LNCAP (cell line): ENCODE measurements around the gene HS2ST1.

Source experiments
- TF ChIP-seq, protein P1 (sequence below): fragments of 450-650 bp; IDR thresholded peaks from 2 replicates; pipeline ENCODE4 v1.5.1; 2017; ENCODE audit warnings: mild to moderate bottlenecking

HS2ST1 gene

DNA sequence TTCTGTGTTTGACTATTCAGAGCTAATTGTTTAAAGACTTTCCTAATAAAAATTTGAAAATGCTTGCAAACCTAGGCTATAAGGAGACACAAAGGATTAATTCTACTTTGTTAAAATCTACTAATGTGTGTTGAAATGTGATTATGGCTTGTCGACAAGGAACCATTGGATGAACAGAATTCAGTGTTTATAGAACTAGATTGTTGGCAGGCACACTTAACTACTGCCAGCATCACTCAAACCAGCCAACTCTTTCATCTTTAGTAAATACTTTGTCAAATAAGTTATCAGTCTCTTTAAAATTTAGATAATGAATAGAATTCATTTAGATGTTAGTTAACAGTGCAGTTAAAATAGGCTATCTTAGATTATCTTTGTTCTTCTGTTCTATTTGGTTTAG lies 27.6 kb downstream of the HS2ST1 start:
- TF ChIP-seq, protein P1, sequence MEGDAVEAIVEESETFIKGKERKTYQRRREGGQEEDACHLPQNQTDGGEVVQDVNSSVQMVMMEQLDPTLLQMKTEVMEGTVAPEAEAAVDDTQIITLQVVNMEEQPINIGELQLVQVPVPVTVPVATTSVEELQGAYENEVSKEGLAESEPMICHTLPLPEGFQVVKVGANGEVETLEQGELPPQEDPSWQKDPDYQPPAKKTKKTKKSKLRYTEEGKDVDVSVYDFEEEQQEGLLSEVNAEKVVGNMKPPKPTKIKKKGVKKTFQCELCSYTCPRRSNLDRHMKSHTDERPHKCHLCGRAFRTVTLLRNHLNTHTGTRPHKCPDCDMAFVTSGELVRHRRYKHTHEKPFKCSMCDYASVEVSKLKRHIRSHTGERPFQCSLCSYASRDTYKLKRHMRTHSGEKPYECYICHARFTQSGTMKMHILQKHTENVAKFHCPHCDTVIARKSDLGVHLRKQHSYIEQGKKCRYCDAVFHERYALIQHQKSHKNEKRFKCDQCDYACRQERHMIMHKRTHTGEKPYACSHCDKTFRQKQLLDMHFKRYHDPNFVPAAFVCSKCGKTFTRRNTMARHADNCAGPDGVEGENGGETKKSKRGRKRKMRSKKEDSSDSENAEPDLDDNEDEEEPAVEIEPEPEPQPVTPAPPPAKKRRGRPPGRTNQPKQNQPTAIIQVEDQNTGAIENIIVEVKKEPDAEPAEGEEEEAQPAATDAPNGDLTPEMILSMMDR, result no peak

DNA sequence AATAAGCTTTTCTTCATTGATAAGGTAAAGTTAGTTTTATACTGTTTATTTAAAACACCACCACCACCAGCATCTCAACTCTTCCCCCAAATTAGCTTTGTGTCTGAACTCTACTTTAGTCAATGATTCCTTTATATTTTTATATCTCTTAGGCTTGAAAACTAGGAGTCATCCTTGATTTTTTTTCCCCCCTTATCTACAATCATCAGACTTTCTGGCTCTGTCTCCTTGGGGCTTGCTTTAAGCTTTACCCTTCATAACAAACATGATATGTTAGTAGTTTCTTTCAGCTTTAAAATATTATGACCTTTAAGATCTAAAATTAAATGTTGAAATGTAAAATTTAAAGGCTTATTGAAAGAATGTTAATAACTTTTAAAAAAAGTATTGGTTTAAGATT lies 28.3 kb downstream of the HS2ST1 start:
- TF ChIP-seq, protein P1, result no peak

GRCh38 chr1:86948212-86948611 lies 33.8 kb downstream of the HS2ST1 start:
- TF ChIP-seq, protein P1, result no peak

- TF ChIP-seq, protein P1, result no peak
These were observed 36.4 kb downstream of the HS2ST1 start for GRCh38 chr1:86950712-86951419.

GRCh38 chr1:86951430-86951829 lies 37.0 kb downstream of the HS2ST1 start:
- TF ChIP-seq, protein P1, result no peak

GRCh38 chr1:86953167-86953566 lies 38.7 kb downstream of the HS2ST1 start:
- TF ChIP-seq, protein P1, result no peak

- TF ChIP-seq, protein P1, result no peak
These were observed 41.2 kb downstream of the HS2ST1 start for GRCh38 chr1:86955678-86956077.

GRCh38 chr1:86956221-86956620 lies 41.8 kb downstream of the HS2ST1 start:
- TF ChIP-seq, protein P1, result no peak
